Right lobe of liver (tissue), 6 donors: ENCODE data around the gene CUL3. TPM values are rescaled to one million over a fixed set of nuclear protein-coding genes. Genes with fewer than 3 reads are reported as not detected.
"Not testable (repeated sequence)": the region's sequence is repeated elsewhere in the genome, so short reads cannot be mapped to it uniquely, and the experiment has no call there.

Experiments
- ATAC-seq, 4 donors: fragments of 200-7000 bp; cut with Tn5 transposase; one replicate each; pipeline ENCODE4 v1.9.1; 2020; ENCODE audit warnings: mild to moderate bottlenecking in 4 of 4, moderate library complexity in 4 of 4
- DNase-seq, 3 donors: peaks; one replicate each; pipeline ENCODE4 v3.0.0-alpha.2; 2020
- H3K27ac ChIP-seq, 3 donors: fragments of 200-600 bp; one replicate each; pipeline ENCODE4 v1.8.0; 2022
- H3K27me3 ChIP-seq, 2 donors: fragments of 200-600 bp; one replicate each; pipeline ENCODE4 v1.8.0; 2022
- H3K36me3 ChIP-seq, 4 donors: fragments of 200-600 bp; sonication (generic) in 1 of 4; one replicate each; pipeline versions ENCODE4 v1.5.1 to v1.8.0; 2017 to 2022; ENCODE audit warnings: control low read depth in 1 of 4
- H3K4me1 ChIP-seq, 4 donors: fragments of 200-600 bp; sonication (generic) in 1 of 4; one replicate each; pipeline versions ENCODE4 v1.5.1 to v1.8.0; 2017 to 2022; ENCODE audit warnings: control low read depth in 1 of 4
- H3K4me3 ChIP-seq, 3 donors: fragments of 200-600 bp; one replicate each; pipeline ENCODE4 v1.8.0; 2022
- H3K9me3 ChIP-seq, 4 donors: fragments of 200-600 bp; sonication (generic) in 1 of 4; one replicate each; pipeline versions ENCODE4 v1.5.1 to v1.8.0; 2017 to 2022; ENCODE audit warnings: control low read depth in 1 of 4
- CTCF ChIP-seq, 4 donors: fragments of 200-600 bp in 3 of 4; fragments of 450-650 bp in 1 of 4; IDR thresholded peaks; one replicate each; pipeline versions ENCODE4 v1.5.1 to v1.8.0; 2016 to 2022; ENCODE audit warnings: antibody characterized with exemption in 4 of 4, mild to moderate bottlenecking in 2 of 4
- POLR2A ChIP-seq: fragments of 450-650 bp; IDR thresholded peaks from one replicate; pipeline ENCODE4 v1.6.1; 2017; ENCODE audit warnings: antibody characterized with exemption, mild to moderate bottlenecking
- WGBS: methylation state at CpG from one replicate; pipeline ENCODE4 v1.1.6; 2018; ENCODE audit warnings: low coverage, low lambda C conversion rate; ENCODE audit not compliant: insufficient coverage; ENCODE audit errors: missing lambda C conversion rate; 5-methylcytosine and 5-hydroxymethylcytosine counted together
- intact Hi-C, 2 donors: fragments of 100-400 bp; cut with DNase I; formaldehyde crosslinking; loops; one replicate each; pipeline versions ENCODE4 v1.11.2 to v1.14.1; 2022
- total RNA-seq, 6 experiments: library from RNA; depleted of rRNA in 2 of 6; stranded (reverse); fragments of >200 nt in 2 of 6; fragmentation: NEBNext Ultra II Directional in 3 of 6; extraction: Animal tissue kit (Norgen Biotek cat#: 25700) in 3 of 6; gene quantifications; one replicate each; pipeline versions ENCODE4 v1.1.0 to v1.2.4, GENCODE V29; 2016 to 2023
- donor health status: DM: no; HTN: yes; CAD: no.
- donor health status: DM: no; HTN: no; CAD: no.
- donor health status: DM: no; HTN: no; CAD: no.
- donor health status: DM: no; HTN: yes; CAD: no.
- donor health status: DM: no; HTN: yes; CAD: no.

CUL3 gene
- total RNA-seq, 6 experiments from 2014 or later = 30.3 to 46.2 (median 40.3) TPM

DNA sequence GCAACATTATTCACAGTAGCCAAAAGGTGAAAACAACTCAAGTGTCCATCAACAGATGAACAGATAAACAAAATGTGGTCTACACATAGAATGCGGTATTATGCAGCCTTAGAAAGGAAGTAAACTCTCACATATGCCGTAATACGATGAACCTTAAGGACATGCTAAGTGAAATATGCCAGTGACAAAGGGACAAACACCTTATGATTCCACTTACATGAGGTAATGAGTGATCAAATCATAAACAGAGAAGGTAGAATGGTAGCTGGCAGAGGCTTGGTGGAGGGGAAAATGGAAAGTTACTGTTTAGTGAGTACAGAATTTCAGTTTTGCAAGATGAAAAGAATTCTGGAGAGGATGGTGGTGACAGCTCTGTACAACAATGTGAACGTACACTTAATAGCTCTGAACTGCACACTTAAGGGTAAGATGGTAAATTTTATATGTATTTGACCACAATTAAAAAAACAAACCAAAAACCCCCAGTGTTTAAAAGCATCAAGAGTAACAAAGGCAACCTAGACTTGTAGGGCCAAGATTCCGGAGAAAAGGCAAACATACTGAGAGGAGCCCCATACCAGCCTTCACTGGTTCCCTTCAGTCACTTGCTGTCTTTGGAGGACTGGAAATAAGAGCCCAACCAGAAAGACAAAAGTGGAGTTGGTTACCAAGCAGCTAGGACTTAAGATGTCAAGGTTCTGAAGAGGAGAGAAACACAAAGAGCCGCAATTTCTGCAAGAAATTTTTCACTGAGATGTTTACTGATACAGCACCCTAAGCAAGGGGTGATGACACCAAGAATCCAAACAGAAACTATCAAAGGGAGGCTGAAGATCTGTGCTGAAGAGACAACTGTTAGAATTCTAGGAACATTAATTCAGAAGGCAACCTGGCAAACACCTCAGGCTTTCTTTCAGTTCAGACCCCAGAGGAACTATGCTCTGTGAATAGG is 61.3 kb downstream of the CUL3 start:
- H3K4me3 ChIP-seq = no peak overlapping the region
- intact Hi-C loops = no loop called here
- no peak for DNase-seq
- H3K27me3 ChIP-seq = no peaks in the 10 kb centered on the region
- H3K4me1 ChIP-seq = peaks cover 0 to 39% (median 8%) of the 10 kb centered on the region in 4 donors
- H3K9me3 ChIP-seq = no peaks in the 10 kb centered on the region
- WGBS = 56% methylated on average over 6 of the region's 6 CpGs
- no peak overlapping the region for H3K27ac ChIP-seq
- TF ChIP-seq POLR2A (no peak), CTCF (IDR thresholded peaks at IDR 0.05) (no peak)
- no peaks in the 10 kb centered on the region for H3K36me3 ChIP-seq
- peak in 2 of 4 donors; percentile 12 to 16 for ATAC-seq

DNA sequence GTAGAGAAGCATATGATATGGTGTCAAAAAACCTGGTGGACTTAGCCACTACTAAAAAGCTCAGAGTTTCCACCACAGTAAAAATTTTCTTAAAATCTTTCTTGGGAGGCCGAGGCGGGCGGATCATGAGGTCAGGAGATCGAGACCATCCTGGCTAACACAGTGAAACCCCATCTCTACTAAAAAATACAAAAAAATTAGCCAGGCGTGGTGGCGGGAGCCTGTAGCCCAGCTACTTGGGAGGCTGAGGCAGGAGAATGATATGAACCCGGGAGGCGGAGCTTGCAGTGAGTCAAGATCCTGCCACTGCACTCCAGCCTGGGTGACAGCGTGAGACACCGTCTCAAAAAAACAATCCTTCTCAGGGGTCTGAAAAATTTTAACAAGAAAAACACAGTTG is 62.7 kb downstream of the CUL3 start:
- H3K4me3 ChIP-seq, H3K9me3 ChIP-seq, ATAC-seq, DNase-seq, H3K27ac ChIP-seq, H3K27me3 ChIP-seq, intact Hi-C loops, H3K36me3 ChIP-seq: not testable (repeated sequence)
- H3K4me1 ChIP-seq = peaks cover 0 to 43% (median 8%) of the 10 kb centered on the region in 4 donors
- 88% methylated on average over 8 of the region's 10 CpGs for WGBS

DNA sequence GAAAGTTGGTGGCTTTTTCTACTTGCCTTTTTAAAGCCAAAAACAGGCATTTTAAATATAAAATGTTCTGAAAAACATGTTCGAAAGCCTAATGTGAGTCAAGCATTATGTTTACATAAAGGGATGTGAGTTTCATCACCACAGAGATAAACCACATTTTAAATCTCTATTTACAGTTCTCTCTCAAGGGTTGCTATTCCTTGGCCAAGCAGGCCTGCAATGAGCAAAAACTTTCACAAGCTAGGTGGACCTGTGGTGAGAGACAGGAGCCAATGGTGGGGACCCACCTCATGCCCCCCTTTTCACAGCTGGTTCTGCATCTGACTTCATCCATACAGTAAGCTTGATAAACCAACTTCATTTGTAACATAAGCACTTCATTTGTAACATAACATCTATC is 65.1 kb downstream of the CUL3 start:
- no peaks in the 10 kb centered on the region for H3K27me3 ChIP-seq
- DNase-seq (no peak), ATAC-seq (peak; percentile 76 to 83 (median 81))
- no peaks in the 10 kb centered on the region for H3K9me3 ChIP-seq
- H3K4me3 ChIP-seq = no peak overlapping the region
- TF ChIP-seq POLR2A (no peak), CTCF (IDR thresholded peaks at IDR 0.05) (no peak)
- peak overlapping the region in 2 of 3 donors; percentile 1 to 24 for H3K27ac ChIP-seq
- H3K4me1 ChIP-seq = peaks cover 0 to 32% (median 9%) of the 10 kb centered on the region in 4 donors
- no peaks in the 10 kb centered on the region for H3K36me3 ChIP-seq
- WGBS = 5% methylated on average over 1 of the region's 1 CpG
- intact Hi-C loops = no loop called here

- peaks cover 0 to 24% (median 9%) of the 10 kb centered on the region in 4 donors for H3K4me1 ChIP-seq
- H3K27ac ChIP-seq = no peak overlapping the region
- DNase-seq (no peak), ATAC-seq (no peak)
- no peaks in the 10 kb centered on the region for H3K9me3 ChIP-seq
- WGBS = 86% methylated on average over 4 of the region's 4 CpGs
- no peaks in the 10 kb centered on the region for H3K27me3 ChIP-seq
- TF ChIP-seq POLR2A = no peak
- TF ChIP-seq CTCF (IDR thresholded peaks at IDR 0.05) = no peak
- H3K36me3 ChIP-seq = no peaks in the 10 kb centered on the region
- intact Hi-C loops = no loop called here
- H3K4me3 ChIP-seq = no peak overlapping the region
These were observed 66.2 kb downstream of the CUL3 start for GRCh38 chr2:224518806-224519580.

DNA sequence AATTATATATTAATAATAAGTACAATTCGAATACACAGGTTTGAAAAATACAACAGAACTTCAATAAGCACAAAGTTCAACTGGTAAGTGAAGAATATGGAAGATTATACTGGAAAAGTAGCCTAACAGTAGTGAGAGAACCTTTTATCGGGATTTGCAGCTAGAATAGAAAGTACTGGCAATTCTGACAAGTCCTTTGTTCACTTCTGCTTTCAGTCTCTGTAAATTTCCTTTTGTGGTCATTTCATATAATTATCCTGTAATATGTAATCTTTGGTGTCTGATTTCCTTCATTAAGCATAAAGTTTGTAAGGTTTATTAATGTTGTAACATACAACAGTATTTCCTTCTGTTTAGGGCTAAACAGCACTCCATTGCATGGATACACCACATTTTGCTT is 67.2 kb downstream of the CUL3 start:
- peak in 1 of 4 donors; percentile 22 for ATAC-seq
- Histone ChIP-seq H3K27me3 (no peaks in the 10 kb centered on the region), H3K36me3 (no peaks in the 10 kb centered on the region), H3K4me1 (peaks cover 0 to 24% (median 9%) of the 10 kb centered on the region in 4 donors), H3K27ac (no peak overlapping the region), H3K9me3 (no peaks in the 10 kb centered on the region), H3K4me3 (no peak overlapping the region)
- DNase-seq = no peak
- WGBS = 68% methylated on average over 2 of the region's 2 CpGs
- TF ChIP-seq POLR2A = no peak
- TF ChIP-seq CTCF (IDR thresholded peaks at IDR 0.05) = no peak
- intact Hi-C loops = no loop called here

- ATAC-seq, intact Hi-C loops, H3K9me3 ChIP-seq, H3K4me3 ChIP-seq, DNase-seq, H3K27me3 ChIP-seq, H3K36me3 ChIP-seq, H3K27ac ChIP-seq: not testable (repeated sequence)
- 96% methylated on average over 8 of the region's 10 CpGs for WGBS
- H3K4me1 ChIP-seq = peaks cover 0 to 23% (median 9%) of the 10 kb centered on the region in 4 donors
These were observed 68.8 kb downstream of the CUL3 start for GRCh38 chr2:224516393-224516792.
